Dendritic cell treated with granulocyte-macrophage colony-stimulating factor and Interleukin-4, amounts not matched to agents 40 ng/mL and 50 ng/mL, for 4 days (primary cell): Measurements from ENCODE around the gene PDIA5.

Experiments used
- H3K27ac Mint-ChIP-seq: one replicate; pipeline ENCODE4 v1.8.0; 2022; ENCODE audit warnings: mild to moderate bottlenecking, mixed read lengths
- H3K27me3 Mint-ChIP-seq: one replicate; pipeline ENCODE4 v1.8.0; 2022; ENCODE audit warnings: mild to moderate bottlenecking, mixed read lengths
- H3K36me3 Mint-ChIP-seq: one replicate; pipeline ENCODE4 v1.8.0; 2022; ENCODE audit warnings: low read depth, mixed read lengths
- H3K4me1 Mint-ChIP-seq: one replicate; pipeline ENCODE4 v1.8.0; 2022; ENCODE audit warnings: low read depth, mixed read lengths
- H3K4me3 Mint-ChIP-seq: one replicate; pipeline ENCODE4 v1.8.0; 2022; ENCODE audit warnings: mild to moderate bottlenecking, moderate library complexity, mixed read lengths
- H3K9me3 Mint-ChIP-seq: one replicate; pipeline ENCODE4 v1.8.0; 2022; ENCODE audit warnings: mixed read lengths
- intact Hi-C: fragments of 100-400 bp; cut with micrococcal nuclease; formaldehyde crosslinking; loops from one replicate; pipeline ENCODE4 v1.15.0; 2022

Gene PDIA5

GRCh38 chr3:123066896-123067688 lies at the start of gene PDIA5:
Gene PDIA5, plus strand, starts transcription at chr3:123067025. Its CDS starts 140 bp downstream, at chr3:123067165.
- Mint-ChIP-seq H3K9me3 (no peaks in the 10 kb centered on the region), H3K27me3 (peaks cover 3% of the 10 kb centered on the region), H3K27ac (peak within 1 kb of the TSS; percentile 75), H3K36me3 (no peaks in the 10 kb centered on the region), H3K4me1 (peaks cover 35% of the 10 kb centered on the region), H3K4me3 (peak within 1 kb of the TSS; percentile 74)
- intact Hi-C loops, result no loop called here

DNA sequence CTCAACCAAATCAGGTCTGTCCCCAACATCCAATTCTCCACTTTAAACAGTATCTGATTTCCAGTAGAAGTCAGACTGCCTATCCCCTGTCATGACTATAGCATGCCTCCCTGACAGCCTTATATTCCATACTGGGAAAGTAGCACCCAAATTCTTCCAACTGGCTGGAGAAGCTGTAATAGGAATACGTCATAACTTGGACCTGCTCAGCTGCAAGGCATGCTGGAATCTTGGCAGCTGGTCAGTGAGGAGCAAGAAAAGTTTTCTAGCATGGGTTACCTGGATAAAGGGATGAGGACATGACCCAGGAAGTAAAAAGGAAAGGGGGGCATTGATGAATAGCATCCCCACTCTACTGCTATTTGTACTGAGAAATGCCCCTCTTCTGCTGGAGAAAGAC lies 48.1 kb upstream of the PDIA5 start:
- Mint-ChIP-seq H3K27me3 (peaks cover 60% of the 10 kb centered on the region), H3K36me3 (no peaks in the 10 kb centered on the region), H3K4me3 (no peak overlapping the region)

GRCh38 chr3:123019161-123019560 lies 47.7 kb upstream of the PDIA5 start:
- H3K27me3 Mint-ChIP-seq, result peaks cover 60% of the 10 kb centered on the region
- intact Hi-C loops, result no loop called here
- H3K9me3 Mint-ChIP-seq, result no peaks in the 10 kb centered on the region
- H3K27ac Mint-ChIP-seq, result no peak overlapping the region
- no peaks in the 10 kb centered on the region for H3K4me1 Mint-ChIP-seq
- no peaks in the 10 kb centered on the region for H3K36me3 Mint-ChIP-seq
- no peak overlapping the region for H3K4me3 Mint-ChIP-seq

More for the DNA sequence above, 48.1 kb upstream of the PDIA5 start:
- intact Hi-C loops, result no loop called here
- Mint-ChIP-seq H3K4me1 (no peaks in the 10 kb centered on the region), H3K9me3 (no peaks in the 10 kb centered on the region), H3K27ac (no peak overlapping the region)

GRCh38 chr3:123019591-123019990 lies 47.2 kb upstream of the PDIA5 start:
- Mint-ChIP-seq H3K4me3 (no peak overlapping the region), H3K27me3 (peaks cover 63% of the 10 kb centered on the region)

DNA sequence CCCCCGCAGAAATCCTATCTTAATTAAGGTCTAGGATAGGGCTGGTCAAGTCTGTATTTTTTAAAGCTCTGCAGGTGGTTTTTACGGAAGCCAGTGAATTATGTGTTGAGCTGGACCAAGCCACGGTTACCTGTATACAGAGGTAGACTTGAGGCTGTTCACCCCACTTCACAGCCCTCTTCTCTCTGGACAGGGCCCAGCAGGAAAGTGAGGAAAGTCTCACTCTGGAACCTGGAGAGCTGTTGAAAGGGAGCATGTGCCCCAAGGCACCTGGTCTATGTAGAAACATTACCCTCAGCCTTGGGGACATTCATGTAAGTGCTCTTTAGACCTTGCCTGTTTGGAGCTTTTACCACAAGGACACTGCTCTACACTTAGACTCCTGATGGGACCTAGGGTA lies 46.1 kb upstream of the PDIA5 start:
- Mint-ChIP-seq H3K27me3 (peaks cover 69% of the 10 kb centered on the region), H3K36me3 (no peaks in the 10 kb centered on the region), H3K9me3 (no peaks in the 10 kb centered on the region), H3K27ac (no peak overlapping the region), H3K4me3 (no peak overlapping the region), H3K4me1 (peaks cover under 1% of the 10 kb centered on the region)
- intact Hi-C loops, result no loop called here

More at GRCh38 chr3:123019591-123019990, 47.2 kb upstream of the PDIA5 start:
- no peaks in the 10 kb centered on the region for H3K4me1 Mint-ChIP-seq
- H3K27ac Mint-ChIP-seq, result no peak overlapping the region
- no peaks in the 10 kb centered on the region for H3K36me3 Mint-ChIP-seq
- no peaks in the 10 kb centered on the region for H3K9me3 Mint-ChIP-seq
- intact Hi-C loops, result no loop called here

DNA sequence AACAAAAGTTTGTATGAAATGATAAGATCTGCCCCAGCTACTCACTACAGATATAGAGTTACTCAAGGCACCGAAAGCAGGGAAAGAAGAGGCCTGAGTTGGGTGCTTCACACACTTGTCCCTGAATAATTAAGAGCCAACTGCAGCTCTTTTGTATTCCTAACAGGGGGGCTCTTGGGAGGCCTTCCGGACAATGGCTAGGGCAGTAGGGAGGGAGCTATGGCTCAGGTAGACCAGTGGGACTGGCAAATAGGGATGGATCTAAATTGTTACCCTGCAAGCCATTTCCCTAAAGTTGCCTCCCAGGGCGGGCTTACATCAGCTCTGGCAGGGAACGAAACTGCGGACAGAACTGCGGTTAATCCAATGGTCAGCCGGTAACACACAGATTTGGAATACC lies 45.4 kb upstream of the PDIA5 start:
- Mint-ChIP-seq H3K27ac (no peak overlapping the region), H3K4me1 (peaks cover 8% of the 10 kb centered on the region), H3K36me3 (no peaks in the 10 kb centered on the region), H3K4me3 (no peak overlapping the region), H3K9me3 (no peaks in the 10 kb centered on the region), H3K27me3 (peaks cover 71% of the 10 kb centered on the region)
- intact Hi-C loops, result no loop called here

DNA sequence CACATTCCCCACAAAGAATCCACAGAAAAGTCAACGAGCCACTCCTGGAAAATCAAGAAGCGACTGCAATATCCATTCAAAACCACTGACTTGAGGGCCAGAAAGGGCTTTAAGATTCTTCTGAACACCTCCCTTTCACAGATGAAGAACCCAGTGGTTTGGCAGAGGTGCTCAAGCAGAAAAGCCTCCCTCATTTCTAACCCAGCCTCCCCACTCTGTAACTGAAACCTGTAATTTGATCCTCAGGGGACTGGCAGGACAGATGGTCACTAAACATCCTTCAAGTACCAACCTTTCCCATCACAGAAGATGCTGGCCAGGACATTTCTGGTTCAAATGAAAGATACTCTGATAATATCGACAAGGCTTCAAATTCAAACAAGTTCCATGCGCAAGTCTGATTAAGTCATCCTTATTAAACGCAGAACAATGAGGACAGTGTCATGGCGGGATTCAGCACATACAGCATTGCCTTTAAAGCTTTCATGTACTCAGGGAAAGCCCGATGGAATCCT lies 44.8 kb upstream of the PDIA5 start:
- intact Hi-C loops, result no loop called here
- H3K36me3 Mint-ChIP-seq, result no peaks in the 10 kb centered on the region
- H3K27ac Mint-ChIP-seq, result no peak overlapping the region
- H3K27me3 Mint-ChIP-seq, result peaks cover 77% of the 10 kb centered on the region
- H3K4me3 Mint-ChIP-seq, result no peak overlapping the region
- peaks cover 14% of the 10 kb centered on the region for H3K4me1 Mint-ChIP-seq
- no peaks in the 10 kb centered on the region for H3K9me3 Mint-ChIP-seq

GRCh38 chr3:123024056-123024455 lies 42.8 kb upstream of the PDIA5 start:
- H3K27ac Mint-ChIP-seq, result no peak overlapping the region
- H3K27me3 Mint-ChIP-seq, result peaks cover 90% of the 10 kb centered on the region
- no peaks in the 10 kb centered on the region for H3K36me3 Mint-ChIP-seq
- H3K9me3 Mint-ChIP-seq, result no peaks in the 10 kb centered on the region
- no peak overlapping the region for H3K4me3 Mint-ChIP-seq
- peaks cover 22% of the 10 kb centered on the region for H3K4me1 Mint-ChIP-seq
- intact Hi-C loops, result no loop called here

DNA sequence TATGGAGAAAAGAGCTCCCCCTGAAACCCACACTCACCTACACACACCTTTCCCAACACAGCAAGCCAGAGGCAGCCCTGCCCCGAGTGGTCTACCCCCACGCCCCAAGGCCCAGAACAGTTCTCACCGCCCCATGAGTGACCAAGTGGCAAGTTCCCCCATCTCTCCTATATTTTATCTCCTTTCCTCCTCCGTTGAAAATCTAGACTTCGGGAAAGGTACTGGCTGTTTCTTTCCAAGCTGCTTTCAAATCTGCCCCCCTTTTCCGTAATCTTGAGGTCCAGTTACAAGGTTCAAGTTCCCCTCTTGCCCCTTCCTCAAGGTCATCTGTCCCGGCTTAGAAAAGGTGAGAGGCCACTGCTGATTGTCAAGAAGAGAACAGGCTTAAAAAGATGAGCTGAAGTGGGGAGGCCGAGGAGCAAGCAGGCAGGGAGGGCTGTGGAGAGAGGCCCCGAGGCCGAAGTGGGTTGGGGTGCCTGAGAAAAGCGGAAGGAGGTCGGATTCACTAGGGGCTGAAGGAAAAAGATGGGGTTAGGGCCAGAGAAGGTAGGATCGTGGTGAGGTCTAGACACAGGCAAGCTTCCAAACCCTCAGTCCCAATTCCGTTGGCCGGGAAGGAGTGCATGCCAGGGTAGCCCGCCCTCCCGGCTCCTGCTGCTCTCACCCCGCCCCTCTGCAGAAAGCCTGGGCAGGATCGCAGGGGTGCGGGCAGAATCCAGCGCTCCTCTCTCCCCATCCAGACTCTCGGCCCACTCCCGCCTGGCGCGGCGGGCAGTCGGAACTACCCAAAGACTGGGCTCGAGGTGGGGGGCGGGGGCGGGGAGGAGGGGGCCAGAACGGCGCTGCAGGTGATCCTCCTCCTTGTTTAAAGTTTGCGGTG lies 40.9 kb upstream of the PDIA5 start:
- H3K4me3 Mint-ChIP-seq, result peak overlapping the region; percentile 67
- no peaks in the 10 kb centered on the region for H3K9me3 Mint-ChIP-seq
- H3K36me3 Mint-ChIP-seq, result no peaks in the 10 kb centered on the region
- H3K4me1 Mint-ChIP-seq, result peaks cover 22% of the 10 kb centered on the region
- H3K27ac Mint-ChIP-seq, result no peak overlapping the region
- peaks cover 86% of the 10 kb centered on the region for H3K27me3 Mint-ChIP-seq
- intact Hi-C loops, result loop anchor here (5.0 kb wide), 3 partner anchors 84 to 459 kb away; no protein-coding TSS in a partner anchor

DNA sequence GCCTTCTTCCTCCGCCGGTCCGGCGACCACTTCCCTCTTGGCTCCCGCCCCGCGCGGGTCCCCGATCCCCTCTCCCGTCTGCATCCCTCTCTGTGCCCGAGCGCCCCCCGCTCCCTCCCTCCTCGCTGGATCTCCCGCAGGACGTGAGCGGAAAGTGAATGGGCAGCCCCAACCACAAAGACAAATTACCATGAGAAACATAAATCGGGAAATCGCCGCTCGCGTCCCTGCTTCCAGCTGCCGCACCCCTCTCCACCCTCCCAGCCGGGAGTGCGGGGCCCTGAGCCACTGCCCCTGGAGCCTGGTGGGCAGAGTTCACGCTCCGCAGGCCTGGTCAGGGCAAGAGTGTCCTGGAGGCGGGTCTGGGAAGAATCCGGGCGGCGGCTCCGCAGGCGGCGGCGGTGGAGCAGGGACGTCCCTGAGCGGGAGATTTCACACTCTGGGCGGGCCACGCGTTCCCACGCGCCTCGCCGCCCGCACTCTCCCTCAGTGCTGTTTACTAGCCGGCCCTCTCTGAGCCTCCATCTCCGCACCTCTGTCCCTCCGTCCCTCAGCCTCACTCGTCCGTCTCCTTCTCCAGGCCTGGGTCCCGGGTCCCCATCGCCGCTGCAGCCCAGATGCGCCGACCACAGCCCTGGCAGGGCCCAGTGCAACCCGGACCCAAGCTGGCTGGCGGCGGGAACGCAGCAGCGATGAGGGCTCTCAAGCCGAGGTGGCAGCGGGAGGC lies 40.1 kb upstream of the PDIA5 start:
- no peak overlapping the region for H3K27ac Mint-ChIP-seq
- H3K27me3 Mint-ChIP-seq, result peaks cover 78% of the 10 kb centered on the region
- intact Hi-C loops, result loop anchor here (5.0 kb wide), 3 partner anchors 84 to 459 kb away; no protein-coding TSS in a partner anchor
- H3K9me3 Mint-ChIP-seq, result no peaks in the 10 kb centered on the region
- H3K4me3 Mint-ChIP-seq, result peak overlapping the region; percentile 67
- H3K36me3 Mint-ChIP-seq, result no peaks in the 10 kb centered on the region
- peaks cover 22% of the 10 kb centered on the region for H3K4me1 Mint-ChIP-seq

GRCh38 chr3:123027292-123028232 lies 39.3 kb upstream of the PDIA5 start, which contains the start of gene SEMA5B:
Gene SEMA5B, minus strand, starts transcription at chr3:123027763. Its CDS starts 66,500 bp downstream, at chr3:122961263.
- Mint-ChIP-seq H3K4me1 (peaks cover 22% of the 10 kb centered on the region), H3K4me3 (peak within 1 kb of the TSS; percentile 67), H3K36me3 (no peaks in the 10 kb centered on the region), H3K27ac (no peak within 1 kb of the TSS), H3K9me3 (no peaks in the 10 kb centered on the region), H3K27me3 (peaks cover 70% of the 10 kb centered on the region)
- intact Hi-C loops, result loop anchor here (5.0 kb wide), 3 partner anchors 85 to 460 kb away; no protein-coding TSS in a partner anchor

DNA sequence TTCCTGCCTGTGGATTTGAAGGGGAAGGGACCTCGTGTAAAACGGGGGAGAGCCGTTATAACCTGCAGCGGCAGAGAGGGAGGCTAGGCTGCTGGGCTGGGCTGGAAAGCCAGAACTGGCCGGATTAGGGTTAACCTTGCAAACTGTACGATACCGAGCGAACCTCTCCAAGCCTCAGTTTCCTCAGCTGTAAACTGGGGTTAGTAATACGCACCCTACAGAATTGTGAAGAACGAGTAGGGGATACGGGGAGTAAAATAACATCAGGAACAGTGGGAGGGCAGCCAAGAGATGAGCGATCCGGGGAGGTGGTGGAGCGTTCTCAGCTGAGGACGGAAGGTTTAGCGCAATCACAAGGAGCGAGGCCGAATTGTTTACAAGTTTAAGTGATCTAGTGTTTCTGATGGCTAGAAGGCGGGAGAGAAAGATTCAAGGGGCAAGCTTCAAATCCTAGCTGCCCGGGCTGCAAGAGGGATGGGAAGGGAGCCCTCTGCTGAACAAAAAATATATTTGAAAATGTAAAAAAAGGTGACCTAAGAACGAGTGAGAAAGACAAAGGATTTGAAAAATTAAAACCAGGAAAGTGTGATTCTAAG lies 38.5 kb upstream of the PDIA5 start:
- Mint-ChIP-seq H3K27ac (no peak overlapping the region), H3K27me3 (peaks cover 62% of the 10 kb centered on the region), H3K4me3 (peak overlapping the region; percentile 67), H3K9me3 (no peaks in the 10 kb centered on the region), H3K36me3 (no peaks in the 10 kb centered on the region), H3K4me1 (peaks cover 22% of the 10 kb centered on the region)
- intact Hi-C loops, result loop anchor here (5.0 kb wide), 3 partner anchors 86 to 461 kb away; no protein-coding TSS in a partner anchor
